H1 (cell line): ENCODE results near the gene OR51B5. TPM values are rescaled to one million over a fixed set of nuclear protein-coding genes. Genes with fewer than 3 reads are reported as not detected.

ENCODE experiments used
- CTCF ChIA-PET: fragments of 300-600 bp; sonication (Branson Sonifier 250); formaldehyde crosslinking; loops from one replicate; lab custom pipeline; 2021; ENCODE audit not compliant: partially characterized antibody; lab: Charles Lee
- POLR2A ChIA-PET: fragments of 300-600 bp; sonication (Branson Sonifier 250); formaldehyde crosslinking; loops from one replicate; lab custom pipeline; 2021; ENCODE audit warnings: inconsistent platforms; ENCODE audit not compliant: partially characterized antibody; lab: Charles Lee
- DNase-seq, 2 experiments: peaks; one replicate each; pipeline versions ENCODE4 v3.0.0 to v3.0.0-alpha.2; 2010 to 2022; ENCODE audit warnings: low spot score in 2 of 2, low read depth in 1 of 2, mixed read lengths in 1 of 2
- FAIRE-seq: peaks from 2 replicates; lab custom pipeline; 2011; peaks lifted over from hg19 to GRCh38; lab: Jason Lieb, UNC
- H2AFZ ChIP-seq: 2 replicates; pipeline ENCODE4 v1.8.1; 2012; ENCODE audit warnings: low read length, inconsistent platforms
- H2AK5ac ChIP-seq: 2 replicates; pipeline ENCODE4 v1.6.1; 2013; ENCODE audit warnings: low read depth, low read length
- H2BK120ac ChIP-seq: replicated peaks from 2 replicates; pipeline ENCODE3; 2013; ENCODE audit warnings: low read depth, low read length, inconsistent platforms
- H2BK12ac ChIP-seq: 2 replicates; pipeline ENCODE4 v1.6.1; 2013; ENCODE audit warnings: low read depth, low read length
- H2BK15ac ChIP-seq: 2 replicates; pipeline ENCODE4 v1.6.1; 2013; ENCODE audit warnings: low read length
- H2BK20ac ChIP-seq: 2 replicates; pipeline ENCODE4 v1.6.1; 2013; ENCODE audit warnings: low read length
- H2BK5ac ChIP-seq: 2 replicates; pipeline ENCODE4 v1.6.1; 2013; ENCODE audit warnings: low read depth, low read length
- H3K14ac ChIP-seq: 2 replicates; pipeline ENCODE4 v1.6.1; 2013; ENCODE audit warnings: inconsistent platforms; ENCODE audit not compliant: insufficient read length
- H3K18ac ChIP-seq: 2 replicates; pipeline ENCODE4 v1.6.1; 2013; ENCODE audit warnings: low read length; ENCODE audit errors: extremely low read depth
- H3K23ac ChIP-seq: 2 replicates; pipeline ENCODE4 v1.6.1; 2013; ENCODE audit warnings: inconsistent platforms; ENCODE audit not compliant: insufficient read length
- H3K23me2 ChIP-seq: 2 replicates; pipeline ENCODE4 v1.6.1; 2013; ENCODE audit warnings: low read depth, low read length
- H3K27ac ChIP-seq: 2 replicates; pipeline ENCODE4 v1.6.1; 2011; ENCODE audit warnings: low read depth, low read length, inconsistent platforms
- H3K27me3 ChIP-seq, 4 experiments: replicated peaks in 1 of 4; 1 replicate in 1 of 4; 2 replicates in 3 of 4; pipeline versions ENCODE4 v1.6.1 to v1.8.1; 2011 to 2013; ENCODE audit warnings: low read length in 3 of 4, mild to moderate bottlenecking in 3 of 4, inconsistent platforms in 2 of 4, mixed read lengths in 2 of 4, moderate library complexity in 1 of 4; ENCODE audit not compliant: control insufficient read depth in 3 of 4, insufficient read depth in 3 of 4; ENCODE audit errors: extremely low read depth in 1 of 4
- H3K36me3 ChIP-seq, 4 experiments: 2 replicates each; pipeline versions ENCODE4 v1.6.1 to v1.8.1; 2011 to 2013; ENCODE audit warnings: mild to moderate bottlenecking in 4 of 4, low read length in 3 of 4, moderate library complexity in 2 of 4, control low read depth in 1 of 4, inconsistent platforms in 1 of 4; ENCODE audit not compliant: insufficient read depth in 4 of 4, control insufficient read depth in 2 of 4
- H3K4ac ChIP-seq: replicated peaks from 2 replicates; pipeline ENCODE3; 2013; ENCODE audit warnings: low read length, low read depth, mixed read lengths, inconsistent platforms; ENCODE audit not compliant: insufficient read length
- H3K4me1 ChIP-seq, 4 experiments: replicated peaks in 1 of 4; 1 replicate in 1 of 4; 2 replicates in 3 of 4; pipeline versions ENCODE4 v1.6.1 to v1.8.1; 2011 to 2013; ENCODE audit warnings: low read length in 3 of 4, inconsistent platforms in 2 of 4, mixed read lengths in 1 of 4; ENCODE audit not compliant: insufficient read depth in 4 of 4, control insufficient read depth in 3 of 4
- H3K4me2 ChIP-seq, 2 experiments: 2 replicates each; pipeline versions ENCODE4 v1.6.1 to v1.8.1; 2011 to 2013; ENCODE audit warnings: low read depth in 2 of 2, low read length in 2 of 2, control low read depth in 1 of 2, inconsistent platforms in 1 of 2, mild to moderate bottlenecking in 1 of 2; ENCODE audit not compliant: insufficient read depth in 1 of 2
- H3K4me3 ChIP-seq, 4 experiments: fragments of 200-600, 300-600 bp in 1 of 4; sonication (generic), shearing (Covaris generic), sonication (Bioruptor Twin) in 1 of 4; 2 replicates each; pipeline versions ENCODE4 v1.5.1 to v1.8.1; 2011 to 2016; ENCODE audit warnings: low read length in 4 of 4, low read depth in 3 of 4, control low read depth in 2 of 4, inconsistent platforms in 2 of 4, mild to moderate bottlenecking in 2 of 4, mixed read lengths in 1 of 4, moderate library complexity in 1 of 4; ENCODE audit not compliant: insufficient read depth in 2 of 4; ENCODE audit errors: extremely low read depth in 1 of 4
- H3K56ac ChIP-seq: replicated peaks from 2 replicates; pipeline ENCODE3; 2013; ENCODE audit warnings: low read depth, mild to moderate bottlenecking, mixed read lengths, low read length, inconsistent platforms; ENCODE audit not compliant: insufficient read length
- H3K79me1 ChIP-seq: 2 replicates; pipeline ENCODE4 v1.6.1; 2013; ENCODE audit warnings: low read depth, low read length, control low read depth
- H3K79me2 ChIP-seq, 2 experiments: 2 replicates each; pipeline versions ENCODE4 v1.6.1 to v1.8.1; 2012 to 2013; ENCODE audit warnings: low read length in 2 of 2, mild to moderate bottlenecking in 2 of 2, inconsistent platforms in 1 of 2; ENCODE audit not compliant: insufficient read depth in 2 of 2, control insufficient read depth in 1 of 2
- H3K9ac ChIP-seq, 4 experiments: replicated peaks in 1 of 4; 1 replicate in 1 of 4; 2 replicates in 3 of 4; pipeline versions ENCODE4 v1.6.1 to v1.8.1; 2011 to 2013; ENCODE audit warnings: low read depth in 3 of 4, low read length in 3 of 4, control low read depth in 2 of 4, mild to moderate bottlenecking in 2 of 4, moderate library complexity in 2 of 4, inconsistent platforms in 1 of 4; ENCODE audit errors: extremely low read depth in 1 of 4
- H3K9me3 ChIP-seq, 2 experiments: 2 replicates each; pipeline versions ENCODE4 v1.6.1 to v1.8.1; 2012 to 2013; ENCODE audit warnings: mild to moderate bottlenecking in 2 of 2, moderate library complexity in 2 of 2, control low read depth in 1 of 2, inconsistent platforms in 1 of 2, low read depth in 1 of 2, low read length in 1 of 2, mixed read lengths in 1 of 2; ENCODE audit not compliant: insufficient read depth in 2 of 2
- H4K20me1 ChIP-seq, 2 experiments: replicated peaks in 1 of 2; 2 replicates each; pipeline versions ENCODE3 to v1.8.1; 2011 to 2013; ENCODE audit warnings: inconsistent platforms in 2 of 2, low read length in 2 of 2, mild to moderate bottlenecking in 1 of 2; ENCODE audit not compliant: insufficient read depth in 2 of 2, control insufficient read depth in 1 of 2
- H4K5ac ChIP-seq: 2 replicates; pipeline ENCODE4 v1.6.1; 2013; ENCODE audit warnings: low read length, low read depth, mixed read lengths, inconsistent platforms; ENCODE audit not compliant: insufficient read length
- H4K8ac ChIP-seq: 2 replicates; pipeline ENCODE4 v1.8.0; 2013; ENCODE audit warnings: mild to moderate bottlenecking, moderate library complexity, low read length, inconsistent platforms; ENCODE audit not compliant: insufficient read depth; ENCODE audit errors: extremely low read depth
- H4K91ac ChIP-seq: replicated peaks from 2 replicates; pipeline ENCODE3; 2013; ENCODE audit warnings: low read length, mixed read lengths, inconsistent platforms; ENCODE audit not compliant: insufficient read length
- BCL11A ChIP-seq, 2 experiments: IDR thresholded peaks; one replicate each; pipeline ENCODE4 v1.6.1; 2011; ENCODE audit warnings: low read depth in 2 of 2, low read length in 2 of 2, mild to moderate bottlenecking in 2 of 2
- CHD2 ChIP-seq: IDR thresholded peaks from 2 replicates; pipeline ENCODE4 v1.6.1; 2012; ENCODE audit warnings: low read length, improper control_type of control experiment
- CTBP2 ChIP-seq: IDR thresholded peaks from 2 replicates; pipeline ENCODE4 v1.7.0; 2011; ENCODE audit warnings: borderline replicate concordance, mild to moderate bottlenecking, moderate library complexity, mixed read lengths, low read length; ENCODE audit not compliant: insufficient read depth, insufficient read length
- GABPA ChIP-seq: IDR thresholded peaks from 2 replicates; pipeline ENCODE4 v1.6.1; 2011; ENCODE audit warnings: mild to moderate bottlenecking, low read length, moderate library complexity, borderline replicate concordance; ENCODE audit not compliant: insufficient read depth
- KDM4A ChIP-seq: IDR thresholded peaks from one replicate; pipeline ENCODE4 v1.7.1; 2012; ENCODE audit warnings: low read depth, mild to moderate bottlenecking, moderate library complexity, low read length, inconsistent platforms; ENCODE audit not compliant: severe bottlenecking
- KDM5A ChIP-seq: fragments of 200-600 bp; IDR thresholded peaks from 2 replicates; pipeline ENCODE4 v1.7.1; 2012; ENCODE audit warnings: mild to moderate bottlenecking, low read length, inconsistent platforms, mixed read lengths
- POLR2A ChIP-seq, 2 experiments: IDR thresholded peaks; 1 replicate in 1 of 2; 2 replicates in 1 of 2; pipeline ENCODE4 v1.6.1; 2011; ENCODE audit warnings: low read depth in 2 of 2, low read length in 2 of 2, mild to moderate bottlenecking in 2 of 2; ENCODE audit errors: control extremely low read depth in 1 of 2
- SP1 ChIP-seq: IDR thresholded peaks from 2 replicates; pipeline ENCODE4 v1.6.1; 2011; ENCODE audit warnings: low read depth, low read length
- SP2 ChIP-seq: IDR thresholded peaks from 2 replicates; pipeline ENCODE4 v1.6.1; 2012; ENCODE audit warnings: mild to moderate bottlenecking, low read length, inconsistent platforms
- SP4 ChIP-seq: IDR thresholded peaks from 2 replicates; pipeline ENCODE4 v1.6.1; 2012; ENCODE audit warnings: low read length, inconsistent platforms
- SRF ChIP-seq: IDR thresholded peaks from 2 replicates; pipeline ENCODE4 v1.6.1; 2011; ENCODE audit warnings: mild to moderate bottlenecking, low read depth, low read length, moderate library complexity
- SUZ12 ChIP-seq: fragments of 200-600 bp; sonication (generic); IDR thresholded peaks from 2 replicates; pipeline ENCODE4 v1.6.1; 2012; ENCODE audit warnings: mild to moderate bottlenecking, inconsistent platforms, low read length, moderate library complexity, mixed read lengths
- TAF7 ChIP-seq: optimal IDR thresholded peaks from 2 replicates; pipeline ENCODE3; 2011; ENCODE audit warnings: low read depth, mild to moderate bottlenecking, inconsistent platforms, low read length, moderate library complexity, borderline replicate concordance
- WGBS, 2 experiments: shearing (Covaris generic) in 1 of 2; methylation state at CpG; one replicate each; pipeline versions ENCODE4 v1.1.6 to v1.1.7; 2013 to 2015; ENCODE audit warnings: low lambda C conversion rate in 2 of 2, mixed read lengths in 2 of 2, inconsistent platforms in 1 of 2, low coverage in 1 of 2, missing lambda C conversion rate in 1 of 2; ENCODE audit not compliant: insufficient replicate concordance in 2 of 2, insufficient coverage in 1 of 2, insufficient read length in 1 of 2; ENCODE audit errors: extremely low coverage in 1 of 2, missing lambda C conversion rate in 1 of 2; 5-methylcytosine and 5-hydroxymethylcytosine counted together
- polyA plus RNA-seq, 7 experiments: library from polyadenylated mRNA; depleted of rRNA in 3 of 7; stranded (reverse) in 5 of 7; unstranded in 2 of 7; fragments of >200 nt in 5 of 7; fragments of 200-250 nt in 2 of 7; gene quantifications; 1 replicate in 5 of 7; 2 replicates in 1 of 7; 4 replicates in 1 of 7; pipeline versions ENCODE4 v1.2.1 to v1.2.3, GENCODE V29; 2011 to 2013; ENCODE audit warnings: missing spikeins in 2 of 7, mixed read lengths in 2 of 7
- total RNA-seq: library from RNA; stranded (reverse); fragmentation: NEBNext Ultra II Directional; extraction: Animal tissue kit (Norgen Biotek cat#: 25700); gene quantifications from 2 replicates; pipeline ENCODE4 v1.2.1, GENCODE V29; 2021
- TF ChIP-seq, protein P1 (sequence below): IDR thresholded peaks from 2 replicates; pipeline ENCODE4 v1.6.1; 2012; ENCODE audit warnings: low read length, inconsistent platforms

The OR51B5 gene
- total and polyA plus RNA-seq, 2 of the 8 experiments (the other 6 are each of a cell fraction or from before 2014, with no cell fraction given): not detected

DNA sequence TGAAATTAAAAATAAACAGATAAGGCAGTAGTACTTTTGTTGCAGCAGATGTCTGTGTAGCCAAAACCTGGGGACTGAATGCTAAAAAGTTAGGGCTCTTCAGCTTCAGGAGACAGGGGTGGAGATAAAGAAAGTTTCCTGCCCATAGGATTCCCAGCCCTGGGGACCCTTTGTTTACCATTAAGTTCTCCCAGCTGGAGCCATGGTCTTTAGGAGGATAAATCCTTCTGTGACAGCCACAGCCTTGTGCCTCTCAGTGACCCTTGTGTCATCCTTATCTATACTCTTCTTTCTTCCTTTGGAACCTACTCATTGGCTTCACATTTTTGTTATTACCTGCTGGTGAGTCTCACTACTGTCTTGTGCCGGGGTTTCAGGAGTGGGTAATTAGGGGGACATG, 40.3 kb upstream of the OR51B5 start, which contains the start of gene OR51M1:
Gene OR51M1, plus strand, starts transcription at position 237 of the 400 bp plus-strand sequence. CDS start 5,587 bp downstream, outside the sequence.
- Histone ChIP-seq H2BK120ac (no peak within 1 kb of the TSS), H3K27me3 (no peaks in the 10 kb centered on the region), H3K4me3 (no peak within 1 kb of the TSS), H3K4ac (no peak within 1 kb of the TSS), H3K79me2 (no peaks in the 10 kb centered on the region), H4K5ac (no peak within 1 kb of the TSS), H4K20me1 (no peaks in the 10 kb centered on the region), H3K27ac (no peak within 1 kb of the TSS), H3K56ac (no peak within 1 kb of the TSS), H4K91ac (no peak within 1 kb of the TSS), H3K18ac (no peak within 1 kb of the TSS), H4K8ac (no peak within 1 kb of the TSS), H2BK15ac (no peak within 1 kb of the TSS), H2AK5ac (no peak within 1 kb of the TSS), H2BK20ac (no peak within 1 kb of the TSS), H2AFZ (peak within 1 kb of the TSS; percentile 27; the same call in 1 of the 2 replicates), H2BK12ac (no peak within 1 kb of the TSS), H3K14ac (no peak within 1 kb of the TSS), H3K23ac (no peak within 1 kb of the TSS), H3K36me3 (no peaks in the 10 kb centered on the region), H3K4me2 (no peak within 1 kb of the TSS), H3K4me1 (peaks cover 0 to 2% (median 0%) of the 10 kb centered on the region in 4 experiments; a peak in 2 of 7 replicates), H3K79me1 (no peaks in the 10 kb centered on the region), H2BK5ac (no peak within 1 kb of the TSS), H3K9me3 (no peaks in the 10 kb centered on the region), H3K9ac (no peak within 1 kb of the TSS), H3K23me2 (no peaks in the 10 kb centered on the region)
- DNase-seq (no peak), FAIRE-seq (no peak)
- ChIA-PET CTCF (interaction anchor here (1.1 to 2.2 kb wide), 2 partner anchors 87 to 181 kb away, joined by 3 to 7 read pairs; no protein-coding TSS in a partner anchor), POLR2A (interaction anchor here (0.9 kb wide), 1 partner anchor 51 kb away, joined by 3 read pairs; no protein-coding TSS in a partner anchor)
- 100% methylated on average over 1 of the region's 1 CpG; no CpG with 5 or more reads in 1 of the 2 experiments for WGBS, 2 experiments
- TF ChIP-seq SP2 (no peak), BCL11A (IDR thresholded peaks at IDR 0.05; ENCODE audit: low read depth in 2 of 2, low read length in 2 of 2) (no peak), SP4 (no peak), KDM4A (no peak), KDM5A (no peak), TAF7 (no peak), POLR2A (IDR thresholded peaks at IDR 0.05; ENCODE audit: control extremely low read depth in 1 of 2, low read depth in 2 of 2, low read length in 2 of 2) (no peak), SP1 (no peak), CHD2 (no peak), SRF (no peak), CTBP2 (no peak), SUZ12 (no peak), GABPA (no peak)
- TF ChIP-seq, protein P1, sequence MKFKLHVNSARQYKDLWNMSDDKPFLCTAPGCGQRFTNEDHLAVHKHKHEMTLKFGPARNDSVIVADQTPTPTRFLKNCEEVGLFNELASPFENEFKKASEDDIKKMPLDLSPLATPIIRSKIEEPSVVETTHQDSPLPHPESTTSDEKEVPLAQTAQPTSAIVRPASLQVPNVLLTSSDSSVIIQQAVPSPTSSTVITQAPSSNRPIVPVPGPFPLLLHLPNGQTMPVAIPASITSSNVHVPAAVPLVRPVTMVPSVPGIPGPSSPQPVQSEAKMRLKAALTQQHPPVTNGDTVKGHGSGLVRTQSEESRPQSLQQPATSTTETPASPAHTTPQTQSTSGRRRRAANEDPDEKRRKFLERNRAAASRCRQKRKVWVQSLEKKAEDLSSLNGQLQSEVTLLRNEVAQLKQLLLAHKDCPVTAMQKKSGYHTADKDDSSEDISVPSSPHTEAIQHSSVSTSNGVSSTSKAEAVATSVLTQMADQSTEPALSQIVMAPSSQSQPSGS: no peak
